Rectal smooth muscle tissue (tissue), 1 donor: ENCODE data around the gene SLC22A3.
"Not testable (repeated sequence)": the region's sequence is repeated elsewhere in the genome, so short reads cannot be mapped to it uniquely, and the experiment has no call there.

ENCODE experiments used
- H3K27ac ChIP-seq: one replicate; pipeline ENCODE4 v1.7.0; 2013; ENCODE audit warnings: low read depth, low read length, inconsistent platforms
- H3K27me3 ChIP-seq: one replicate; pipeline ENCODE4 v1.7.0; 2013; ENCODE audit warnings: low read length; ENCODE audit not compliant: control insufficient read depth, insufficient read depth
- H3K36me3 ChIP-seq: one replicate; pipeline ENCODE4 v1.7.0; 2013; ENCODE audit warnings: low read length; ENCODE audit not compliant: control insufficient read depth, insufficient read depth
- H3K4me1 ChIP-seq: one replicate; pipeline ENCODE4 v1.7.0; 2013; ENCODE audit warnings: low read length; ENCODE audit not compliant: control insufficient read depth, insufficient read depth
- H3K4me3 ChIP-seq: one replicate; pipeline ENCODE4 v1.7.0; 2013; ENCODE audit warnings: low read length
- H3K9ac ChIP-seq: one replicate; pipeline ENCODE4 v1.7.0; 2013; ENCODE audit warnings: low read length

Gene SLC22A3

GRCh38 chr6:160469153-160469552, 121.0 kb downstream of the SLC22A3 start:
- no peaks in the 10 kb centered on the region for H3K27me3 ChIP-seq
- H3K4me3 ChIP-seq, result no peak overlapping the region
- H3K9ac ChIP-seq, result no peak overlapping the region
- H3K4me1 ChIP-seq, result no peaks in the 10 kb centered on the region
- no peak overlapping the region for H3K27ac ChIP-seq
- H3K36me3 ChIP-seq, result no peaks in the 10 kb centered on the region

GRCh38 chr6:160476056-160476455, 127.9 kb downstream of the SLC22A3 start:
- H3K4me1 ChIP-seq, H3K9ac ChIP-seq, H3K27ac ChIP-seq, H3K4me3 ChIP-seq, H3K36me3 ChIP-seq, H3K27me3 ChIP-seq: not testable (repeated sequence)

GRCh38 chr6:160477072-160477471, 128.9 kb downstream of the SLC22A3 start:
- H3K9ac ChIP-seq, H3K4me1 ChIP-seq, H3K36me3 ChIP-seq, H3K27ac ChIP-seq, H3K27me3 ChIP-seq, H3K4me3 ChIP-seq: not testable (repeated sequence)

GRCh38 chr6:160477901-160478300, 129.7 kb downstream of the SLC22A3 start:
- Histone ChIP-seq H3K27ac (no peak overlapping the region), H3K4me3 (no peak overlapping the region), H3K9ac (no peak overlapping the region), H3K4me1 (no peaks in the 10 kb centered on the region), H3K36me3 (no peaks in the 10 kb centered on the region), H3K27me3 (no peaks in the 10 kb centered on the region)

GRCh38 chr6:160487116-160487515, 138.9 kb downstream of the SLC22A3 start:
- Histone ChIP-seq H3K36me3 (no peaks in the 10 kb centered on the region), H3K4me1 (no peaks in the 10 kb centered on the region), H3K27ac (no peak overlapping the region), H3K27me3 (no peaks in the 10 kb centered on the region), H3K9ac (no peak overlapping the region), H3K4me3 (no peak overlapping the region)

- no peaks in the 10 kb centered on the region for H3K36me3 ChIP-seq
- H3K27me3 ChIP-seq, result no peaks in the 10 kb centered on the region
- no peak overlapping the region for H3K9ac ChIP-seq
- no peaks in the 10 kb centered on the region for H3K4me1 ChIP-seq
- H3K4me3 ChIP-seq, result no peak overlapping the region
- H3K27ac ChIP-seq, result no peak overlapping the region
These were observed 140.9 kb downstream of the SLC22A3 start for GRCh38 chr6:160489091-160489490.

- Histone ChIP-seq H3K36me3 (no peaks in the 10 kb centered on the region), H3K27me3 (no peaks in the 10 kb centered on the region), H3K4me3 (no peak overlapping the region), H3K9ac (no peak overlapping the region), H3K27ac (no peak overlapping the region), H3K4me1 (no peaks in the 10 kb centered on the region)
These were observed 146.4 kb downstream of the SLC22A3 start for GRCh38 chr6:160494576-160494975.

GRCh38 chr6:160500639-160501038, 152.5 kb downstream of the SLC22A3 start:
- no peak overlapping the region for H3K27ac ChIP-seq
- H3K4me3 ChIP-seq, result no peak overlapping the region
- H3K9ac ChIP-seq, result no peak overlapping the region
- no peaks in the 10 kb centered on the region for H3K4me1 ChIP-seq
- no peaks in the 10 kb centered on the region for H3K36me3 ChIP-seq
- H3K27me3 ChIP-seq, result no peaks in the 10 kb centered on the region
